GM04503 (cell line): Measurements from ENCODE around the gene MEF2A.

Experiments used
- DNase-seq: peaks from one replicate; pipeline ENCODE4 v3.0.0-alpha.2; 2012; ENCODE audit warnings: low read depth

MEF2A gene

GRCh38 chr15:99706557-99707303, 140.9 kb downstream of the MEF2A start:
- DNase-seq, result no peak

GRCh38 chr15:99707473-99708270, 141.9 kb downstream of the MEF2A start:
- DNase-seq, result no peak

DNA sequence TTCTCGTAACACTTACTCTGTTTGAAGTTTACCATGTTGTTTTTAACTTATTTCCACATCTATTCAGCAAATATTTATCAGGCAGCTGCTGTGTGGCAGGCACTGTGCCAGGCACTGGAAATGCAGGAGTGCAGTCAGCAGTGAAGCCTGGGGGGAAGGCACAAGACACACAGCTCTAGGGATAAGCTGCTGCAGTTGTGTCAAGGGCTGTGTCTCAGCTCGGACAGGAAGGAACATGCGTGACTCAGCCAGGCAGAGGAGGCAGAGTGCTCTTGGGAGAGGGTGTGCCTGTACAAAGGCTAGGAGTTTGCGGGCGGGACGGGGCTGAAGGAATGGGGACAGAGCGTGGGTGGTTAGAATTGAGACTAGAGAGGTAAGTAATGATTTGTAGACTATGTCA, 142.8 kb downstream of the MEF2A start:
- DNase-seq, result peak; percentile 63

DNA sequence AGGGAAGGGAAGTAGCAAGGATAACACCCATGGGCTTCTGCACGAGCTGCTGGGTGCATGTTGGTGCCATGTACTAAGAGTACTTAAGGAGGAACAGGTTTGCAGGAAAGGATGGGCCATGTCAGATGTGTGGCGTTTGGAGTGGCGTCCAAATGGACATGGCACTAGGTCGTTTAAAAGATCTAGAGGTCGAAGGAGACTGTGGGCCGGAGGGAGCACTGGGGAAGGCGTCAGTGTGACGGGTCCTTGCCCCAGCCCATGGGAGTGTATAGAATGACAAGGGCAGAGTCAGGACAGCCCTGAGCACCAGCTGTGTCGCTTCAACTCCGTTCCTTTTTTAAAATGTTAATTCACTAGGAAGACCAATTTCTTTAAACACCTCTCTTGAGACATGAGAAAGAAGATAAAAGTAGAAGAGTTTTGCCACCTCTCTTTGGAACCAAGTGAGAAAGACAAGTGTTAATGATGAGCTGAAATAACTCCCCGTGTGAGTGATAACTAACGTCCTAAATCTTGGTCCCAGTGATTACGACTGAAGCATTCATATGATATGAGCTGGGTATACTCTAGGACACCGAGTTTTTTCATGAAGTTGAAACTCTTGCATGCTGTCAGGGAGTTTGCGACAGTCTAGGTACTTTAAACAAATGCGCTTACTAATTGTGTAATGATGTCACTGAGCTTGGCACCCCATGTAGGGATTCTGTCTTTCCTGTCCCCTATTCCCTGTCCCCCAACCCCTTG, 143.6 kb downstream of the MEF2A start:
- DNase-seq, result no peak

DNA sequence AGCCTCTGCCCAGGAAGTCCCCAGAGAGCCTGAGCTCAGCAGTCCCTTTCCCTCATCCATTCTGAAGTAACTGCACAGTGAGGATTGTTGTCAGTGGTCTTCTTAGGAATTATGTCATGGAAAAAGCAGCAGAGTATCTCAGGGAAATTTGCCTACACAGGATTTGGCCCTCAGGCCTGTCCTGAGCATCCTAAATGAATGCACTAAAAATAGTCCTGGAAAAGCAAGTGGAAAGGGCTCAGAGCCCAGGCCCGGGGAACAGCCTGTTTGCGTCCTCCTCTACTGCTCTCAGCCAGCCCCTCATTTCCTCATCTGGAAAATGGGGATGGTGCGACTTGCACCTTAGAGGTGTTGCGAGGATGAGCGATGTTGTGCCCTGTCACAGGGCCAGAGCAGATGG, 145.8 kb downstream of the MEF2A start:
- no peak for DNase-seq

GRCh38 chr15:99712415-99712814, 146.6 kb downstream of the MEF2A start:
- no peak for DNase-seq

GRCh38 chr15:99716540-99717095, 150.8 kb downstream of the MEF2A start:
- no peak for DNase-seq

- no peak for DNase-seq
Observed at GRCh38 chr15:99717161-99718009, 151.6 kb downstream of the MEF2A start.

DNA sequence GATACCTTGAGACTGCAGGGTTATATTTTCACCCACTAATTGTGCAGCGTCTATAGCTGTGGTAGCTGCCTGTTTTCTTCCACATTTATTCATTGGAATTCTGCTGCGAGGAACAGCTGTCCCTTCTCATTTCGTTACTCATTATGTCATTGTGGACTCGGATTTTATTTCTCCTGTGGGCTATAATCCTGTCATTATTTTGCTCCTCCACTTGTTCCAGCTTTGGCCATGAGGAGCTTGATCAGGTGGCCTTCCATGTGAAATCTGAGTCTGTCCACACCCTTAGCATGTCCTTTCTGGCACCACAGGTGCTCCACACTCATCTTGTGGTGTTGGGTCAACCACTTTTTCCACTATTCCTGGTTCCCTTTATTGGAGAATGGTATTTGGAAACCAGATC, 152.6 kb downstream of the MEF2A start:
- DNase-seq, result no peak

- no peak for DNase-seq
Observed at GRCh38 chr15:99719096-99719541, 153.3 kb downstream of the MEF2A start.

- no peak for DNase-seq
Observed at GRCh38 chr15:99720533-99720932, 154.7 kb downstream of the MEF2A start.

- DNase-seq, result no peak
Observed at GRCh38 chr15:99721104-99721778, 155.5 kb downstream of the MEF2A start.

DNA sequence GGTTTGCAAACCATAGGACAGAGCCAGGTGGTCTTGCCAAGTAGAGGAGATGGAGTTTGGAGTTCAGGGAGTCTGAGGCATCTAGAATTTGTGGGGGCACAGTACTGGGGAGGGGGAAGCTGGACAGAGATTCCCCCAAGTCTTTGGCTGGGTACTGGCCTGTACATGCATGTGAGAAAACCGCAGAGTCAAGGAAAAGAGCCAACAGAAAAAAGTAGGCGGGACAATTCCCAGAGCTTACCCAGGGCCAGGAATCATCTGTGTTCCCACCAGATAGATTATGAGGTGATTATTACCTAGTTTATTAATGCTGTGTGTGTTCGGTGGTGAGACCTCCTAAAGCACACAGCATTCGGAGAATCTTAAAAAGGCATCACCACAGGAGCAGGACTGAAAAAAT, 156.1 kb downstream of the MEF2A start:
- DNase-seq, result no peak

DNA sequence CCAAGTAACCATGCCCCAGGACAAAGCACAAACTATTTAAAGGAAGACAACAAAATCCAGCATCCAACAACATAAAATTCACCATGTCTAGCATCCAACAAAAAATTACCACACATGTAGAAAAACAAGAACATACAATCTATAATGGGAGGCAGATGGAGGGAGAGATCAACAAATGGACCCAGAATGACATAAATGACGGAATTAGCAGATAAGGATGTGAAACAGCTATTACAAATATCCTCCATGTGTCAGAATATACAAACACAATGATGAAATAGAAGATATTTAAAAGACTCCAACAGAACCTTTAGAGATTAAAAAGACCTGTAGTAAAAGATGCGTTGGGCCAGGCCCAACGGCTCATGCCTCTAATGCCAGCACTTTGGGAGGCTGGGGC, 156.6 kb downstream of the MEF2A start:
- no peak for DNase-seq

- DNase-seq, result no peak
Observed at GRCh38 chr15:99726333-99726732, 160.5 kb downstream of the MEF2A start.

GRCh38 chr15:99727330-99727729, 161.5 kb downstream of the MEF2A start:
- no peak for DNase-seq

DNA sequence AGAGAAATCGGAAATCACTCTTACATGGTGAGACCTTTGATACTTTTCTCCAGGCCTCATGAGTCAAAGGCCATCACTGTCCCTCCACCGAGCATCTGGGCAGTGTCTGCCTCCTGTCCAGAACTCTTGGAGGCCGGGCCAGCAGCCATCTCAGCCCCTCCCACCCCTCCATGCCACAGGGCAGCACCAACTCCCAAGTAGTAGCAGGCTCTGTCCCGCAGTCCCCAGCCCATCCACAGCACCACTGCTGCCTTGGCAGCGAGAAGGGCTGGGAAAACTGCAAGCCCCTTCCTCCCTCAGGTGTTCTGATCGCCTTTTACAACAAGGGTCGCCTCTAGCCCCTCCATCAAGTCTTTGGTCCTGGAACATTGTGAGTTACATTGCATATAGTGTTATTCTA, 161.9 kb downstream of the MEF2A start:
- no peak for DNase-seq

- DNase-seq, result no peak
Observed at GRCh38 chr15:99728916-99729315, 163.1 kb downstream of the MEF2A start.

DNA sequence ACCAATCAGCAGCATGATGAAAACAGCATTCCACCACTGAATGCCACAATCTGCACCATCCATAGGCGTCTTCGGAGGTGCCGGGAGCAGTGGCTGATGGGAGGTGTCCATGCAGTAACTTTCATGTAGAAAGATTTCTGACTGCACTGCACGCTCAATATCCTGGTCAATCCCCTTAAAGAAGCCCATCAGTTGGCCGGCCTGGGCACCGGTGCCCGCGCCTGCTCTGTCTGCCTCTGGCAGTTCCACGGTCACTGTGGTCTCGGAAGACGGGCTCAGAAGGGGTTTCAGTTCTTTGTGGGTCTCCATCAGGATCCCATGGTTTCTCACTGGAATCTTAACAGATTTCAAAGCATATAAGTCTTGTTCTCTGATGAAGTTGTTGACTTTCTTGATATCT, 163.5 kb downstream of the MEF2A start:
- no peak for DNase-seq

DNA sequence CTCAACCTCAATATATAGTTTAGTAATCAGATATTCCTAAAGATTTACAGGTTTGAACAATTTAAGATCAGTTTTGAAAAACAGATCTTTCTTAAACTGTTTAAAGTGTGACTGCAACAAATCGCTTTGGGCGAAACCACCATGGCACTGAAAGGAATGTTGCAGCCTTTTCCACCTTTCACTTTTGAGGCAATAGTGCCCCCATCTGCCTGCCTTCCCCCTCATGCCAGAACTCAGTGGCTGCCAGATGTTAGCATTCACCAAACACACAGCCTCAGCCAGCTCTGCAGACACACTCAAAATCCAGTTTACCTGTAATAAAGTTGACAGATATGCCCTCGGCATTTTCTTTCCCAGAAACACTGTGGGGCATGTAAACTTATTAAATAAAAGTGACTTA, 164.1 kb downstream of the MEF2A start:
- DNase-seq, result no peak
